PC-3 (cell line): ENCODE results near the gene PHC2.

ENCODE experiments used
- EZH2 ChIP-seq: fragments of 300-600 bp; sonication (generic); IDR thresholded peaks from one replicate; pipeline ENCODE4 v1.6.1; 2017; ENCODE audit warnings: antibody characterized with exemption, mild to moderate bottlenecking, low read length; ENCODE audit not compliant: unreplicated experiment
- TF ChIP-seq, protein P1 (sequence below): fragments of 300-600 bp; sonication (generic); conservative IDR thresholded peaks from 2 replicates; pipeline ENCODE4 v1.5.1; 2017; ENCODE audit warnings: antibody characterized with exemption, low read depth, mild to moderate bottlenecking, low read length

DNA sequence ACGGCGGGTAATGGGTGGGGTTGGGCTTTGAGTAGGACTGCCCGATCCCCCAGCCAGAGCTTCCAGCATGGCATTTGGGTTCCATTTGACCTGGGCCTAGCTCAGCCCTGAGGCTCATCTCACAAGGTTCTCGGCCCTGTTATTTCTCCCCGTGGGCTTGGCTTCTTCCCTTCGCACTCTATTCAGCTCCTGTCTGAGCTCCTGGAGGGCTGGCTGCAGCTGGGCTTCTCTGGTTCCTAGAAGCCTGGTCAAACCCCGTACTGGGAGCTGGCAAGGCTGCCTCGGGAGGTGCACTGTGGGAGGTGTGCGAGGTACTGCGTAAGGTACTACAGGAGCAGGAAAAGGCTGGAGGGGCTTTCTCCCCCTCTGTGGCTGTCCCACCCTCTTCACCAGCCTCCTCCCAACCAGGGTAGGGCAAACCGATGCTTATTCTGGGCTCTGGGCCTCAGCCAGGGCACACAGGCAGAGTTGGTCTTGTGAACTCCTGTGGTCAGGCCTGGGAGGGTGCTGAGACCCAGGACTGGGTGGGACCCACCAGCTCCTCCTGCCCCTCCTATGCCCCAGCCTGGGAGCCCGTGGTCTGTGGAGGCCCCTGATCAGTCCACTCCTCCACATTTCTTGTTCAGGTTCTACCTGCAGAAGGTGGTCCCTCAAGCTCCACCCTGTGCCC is 110.8 kb downstream of the PHC2 start:
- TF ChIP-seq, protein P1, sequence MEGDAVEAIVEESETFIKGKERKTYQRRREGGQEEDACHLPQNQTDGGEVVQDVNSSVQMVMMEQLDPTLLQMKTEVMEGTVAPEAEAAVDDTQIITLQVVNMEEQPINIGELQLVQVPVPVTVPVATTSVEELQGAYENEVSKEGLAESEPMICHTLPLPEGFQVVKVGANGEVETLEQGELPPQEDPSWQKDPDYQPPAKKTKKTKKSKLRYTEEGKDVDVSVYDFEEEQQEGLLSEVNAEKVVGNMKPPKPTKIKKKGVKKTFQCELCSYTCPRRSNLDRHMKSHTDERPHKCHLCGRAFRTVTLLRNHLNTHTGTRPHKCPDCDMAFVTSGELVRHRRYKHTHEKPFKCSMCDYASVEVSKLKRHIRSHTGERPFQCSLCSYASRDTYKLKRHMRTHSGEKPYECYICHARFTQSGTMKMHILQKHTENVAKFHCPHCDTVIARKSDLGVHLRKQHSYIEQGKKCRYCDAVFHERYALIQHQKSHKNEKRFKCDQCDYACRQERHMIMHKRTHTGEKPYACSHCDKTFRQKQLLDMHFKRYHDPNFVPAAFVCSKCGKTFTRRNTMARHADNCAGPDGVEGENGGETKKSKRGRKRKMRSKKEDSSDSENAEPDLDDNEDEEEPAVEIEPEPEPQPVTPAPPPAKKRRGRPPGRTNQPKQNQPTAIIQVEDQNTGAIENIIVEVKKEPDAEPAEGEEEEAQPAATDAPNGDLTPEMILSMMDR: no peak
- no peak for TF ChIP-seq EZH2
